ENCODE measurements around the gene LCN15. TPM values are rescaled to one million over a fixed set of nuclear protein-coding genes. Genes with fewer than 3 reads are reported as not detected.

LCN15 gene
- total RNA-seq, 4 donors from 2014 or later: not detected

DNA sequence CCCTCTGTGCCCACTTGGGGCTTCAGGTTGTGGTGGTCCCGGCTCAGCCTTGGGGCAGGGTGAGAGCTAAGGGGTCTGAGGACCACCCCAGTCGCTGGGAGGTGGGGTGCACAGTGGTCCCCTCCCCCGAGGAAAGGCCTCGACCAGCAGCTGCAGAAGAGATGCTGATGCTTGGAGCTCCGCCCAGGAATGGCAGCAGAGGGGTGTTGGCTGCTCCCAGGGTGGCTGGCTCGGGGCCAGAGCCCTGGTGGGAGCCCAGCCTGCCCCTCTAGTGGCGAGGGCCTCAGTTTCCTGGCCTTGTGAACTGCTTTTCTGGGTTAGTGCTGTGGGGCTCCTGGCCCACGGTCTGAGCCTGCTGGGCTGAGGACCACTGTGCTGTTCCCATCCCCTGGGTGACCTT, 50.8 kb downstream of the LCN15 start:
- TF ChIP-seq, protein P1, sequence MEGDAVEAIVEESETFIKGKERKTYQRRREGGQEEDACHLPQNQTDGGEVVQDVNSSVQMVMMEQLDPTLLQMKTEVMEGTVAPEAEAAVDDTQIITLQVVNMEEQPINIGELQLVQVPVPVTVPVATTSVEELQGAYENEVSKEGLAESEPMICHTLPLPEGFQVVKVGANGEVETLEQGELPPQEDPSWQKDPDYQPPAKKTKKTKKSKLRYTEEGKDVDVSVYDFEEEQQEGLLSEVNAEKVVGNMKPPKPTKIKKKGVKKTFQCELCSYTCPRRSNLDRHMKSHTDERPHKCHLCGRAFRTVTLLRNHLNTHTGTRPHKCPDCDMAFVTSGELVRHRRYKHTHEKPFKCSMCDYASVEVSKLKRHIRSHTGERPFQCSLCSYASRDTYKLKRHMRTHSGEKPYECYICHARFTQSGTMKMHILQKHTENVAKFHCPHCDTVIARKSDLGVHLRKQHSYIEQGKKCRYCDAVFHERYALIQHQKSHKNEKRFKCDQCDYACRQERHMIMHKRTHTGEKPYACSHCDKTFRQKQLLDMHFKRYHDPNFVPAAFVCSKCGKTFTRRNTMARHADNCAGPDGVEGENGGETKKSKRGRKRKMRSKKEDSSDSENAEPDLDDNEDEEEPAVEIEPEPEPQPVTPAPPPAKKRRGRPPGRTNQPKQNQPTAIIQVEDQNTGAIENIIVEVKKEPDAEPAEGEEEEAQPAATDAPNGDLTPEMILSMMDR (IDR thresholded peaks at IDR 0.05; ENCODE audit: low read depth): no peak

DNA sequence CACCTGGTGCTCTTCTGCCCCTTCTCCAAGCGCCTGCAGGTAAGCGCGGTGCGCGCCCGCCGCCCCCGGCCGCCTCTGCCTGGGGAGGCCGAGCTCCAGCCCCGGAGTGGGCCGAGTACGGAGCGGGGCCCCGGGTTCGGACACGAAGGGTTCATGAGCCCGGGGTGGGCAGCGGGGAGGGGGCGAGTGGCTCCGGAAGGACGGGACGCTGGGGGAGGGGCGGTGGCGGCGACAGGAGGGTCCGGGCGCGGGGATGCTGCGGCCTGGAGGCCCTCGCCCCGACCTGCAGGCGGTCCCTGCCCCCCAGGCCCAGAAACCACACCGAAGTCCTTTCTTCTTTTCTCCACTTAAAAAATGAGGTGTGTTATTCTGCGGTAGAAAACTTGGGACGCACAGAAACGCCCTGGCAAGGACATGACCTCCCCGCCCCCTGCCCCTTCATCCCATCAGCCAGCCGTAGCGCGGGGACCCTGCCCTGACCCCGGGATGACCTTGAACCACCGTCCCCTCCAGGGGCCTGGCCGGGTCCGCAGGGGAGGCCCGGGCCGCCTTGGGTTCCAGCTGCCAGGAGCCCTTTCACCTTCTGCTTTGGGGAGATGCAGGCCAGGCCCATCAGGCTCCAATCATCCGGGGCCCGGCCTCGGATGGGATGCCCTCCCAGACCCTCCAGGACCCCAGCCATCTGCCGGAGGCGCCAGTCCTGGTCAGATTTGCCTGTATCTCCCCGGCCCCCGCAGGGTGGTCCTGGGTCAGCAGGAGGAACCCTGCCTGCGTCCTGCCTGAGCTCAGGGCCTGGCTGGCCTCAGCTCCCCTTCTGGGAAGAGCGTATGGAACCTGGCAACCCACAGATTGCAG, 51.4 kb downstream of the LCN15 start:
- TF ChIP-seq, protein P1 (IDR thresholded peaks at IDR 0.05; ENCODE audit: low read depth): no peak

DNA sequence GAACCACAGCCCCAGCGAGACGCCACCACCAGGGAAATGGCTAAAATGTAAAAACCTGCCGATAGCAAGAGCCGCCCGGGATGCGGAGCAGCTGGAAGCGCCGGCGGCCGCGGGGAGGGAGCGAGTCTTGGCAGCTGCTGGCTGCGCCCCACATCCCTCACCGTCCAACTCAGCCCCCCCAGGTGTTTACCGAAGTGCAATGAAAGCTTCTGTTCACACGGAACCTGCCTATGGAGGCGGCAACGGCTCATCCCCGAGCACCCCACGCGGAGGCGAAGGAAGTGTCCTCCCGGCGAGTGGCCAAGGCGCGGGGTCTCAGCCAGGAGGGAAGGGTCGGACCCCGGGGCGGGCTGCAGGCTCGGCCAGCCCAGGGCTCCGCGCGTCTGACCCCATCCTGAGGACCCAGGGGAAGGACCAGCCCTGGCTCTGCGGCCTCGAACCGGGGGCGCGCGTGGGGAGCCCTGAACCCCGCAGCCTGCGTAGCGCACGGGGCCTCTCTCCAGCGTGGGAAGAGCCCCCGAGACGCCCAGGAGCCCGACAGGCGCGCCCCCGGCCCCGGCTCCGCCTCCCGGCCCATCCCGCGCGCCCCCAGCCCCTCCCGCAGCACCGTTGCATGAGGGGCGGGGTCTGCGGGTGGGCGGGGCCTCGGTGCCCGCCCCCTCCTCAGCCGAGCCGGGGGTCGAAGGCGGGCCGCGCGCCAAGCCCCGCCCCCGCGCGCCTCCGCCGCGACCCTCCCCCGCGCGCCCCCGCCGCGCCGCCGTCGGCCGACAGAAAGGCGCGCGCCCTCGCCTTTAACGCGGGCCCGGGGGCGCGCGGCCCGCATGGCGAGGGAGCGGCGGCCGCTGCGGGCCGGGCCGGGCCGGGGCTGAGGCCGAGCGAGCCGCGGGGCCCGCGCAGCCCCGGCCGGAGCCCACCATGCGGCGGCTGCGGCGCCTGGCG, 52.3 kb downstream of the LCN15 start, which contains the start of gene DIPK1B:
TSS of gene DIPK1B (plus strand) at position 822 of the 939 bp plus-strand sequence. CDS start at position 916, 94 bp downstream.
- TF ChIP-seq, protein P1 (IDR thresholded peaks at IDR 0.05; ENCODE audit: low read depth): no peak

DNA sequence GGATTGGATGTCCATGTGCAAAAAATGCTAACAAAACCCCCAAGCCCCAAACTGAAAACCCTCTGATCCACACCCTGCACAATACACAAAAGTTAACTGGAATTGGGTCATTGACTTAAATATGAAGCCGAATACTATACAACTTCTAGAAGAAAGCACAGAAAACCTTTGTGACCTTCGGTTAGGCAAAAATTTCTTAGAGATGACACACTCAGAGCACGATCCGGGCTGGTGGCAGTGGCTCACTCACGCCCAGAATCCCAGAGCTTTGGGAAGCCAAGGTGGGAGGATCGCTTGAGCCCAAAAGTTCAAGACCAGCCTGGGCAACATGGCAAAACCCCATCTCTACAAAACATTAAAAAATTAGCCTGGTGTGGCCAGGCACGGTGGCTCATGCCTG, 53.8 kb downstream of the LCN15 start:
- TF ChIP-seq, protein P1 (IDR thresholded peaks at IDR 0.05; ENCODE audit: low read depth): no peak

Small RNA genes lying within 50 kb of the gene (small RNA-seq; reads per million reads assigned to genes)
- gene AL355987.2 (not detected), gene ATP6V1G1P3 (not detected), gene MIR6722 (not detected)

Other genes with a start within 250 kb of the LCN15 start
- gene NOTCH1, start 218.5 kb downstream of the LCN15 start, total RNA-seq: 10 to 100 TPM; 18.0 to 94.4 (median 21.3) TPM
- 100 to 1,000 TPM in 2 of 4 donors, 10 to 100 TPM in 2; 47.6 to 161 (median 102) TPM for gene EGFL7, start 101.6 kb downstream of the LCN15 start, total RNA-seq
- gene AGPAT2, start 77.1 kb downstream of the LCN15 start, total RNA-seq: 1,000 to 10,000 TPM in 1 of 4 donors, 100 to 1,000 TPM in 3; 300 to 1,989 (median 392) TPM
- 1 to 10 TPM; 1.9 to 7.9 (median 5.6) TPM for gene DIPK1B, start 51.9 kb downstream of the LCN15 start, total RNA-seq
- 1 to 10 TPM in 3 of 4 donors, under 1 TPM in 1; 0.68 to 8.6 (median 3.8) TPM for gene LCN10, start 21.6 kb downstream of the LCN15 start, total RNA-seq
- 10 to 100 TPM in 2 of 4 donors, 1 to 10 TPM in 2; 2.4 to 18.3 (median 7.9) TPM for gene LCN6, start 16.0 kb downstream of the LCN15 start, total RNA-seq
- not detected for gene LCN8, start 6.3 kb downstream of the LCN15 start, total RNA-seq
- 10 to 100 TPM; 22.2 to 68.8 (median 54.4) TPM for gene TMEM141, start 26.8 kb upstream of the LCN15 start, total RNA-seq
- gene CCDC183, start 31.8 kb upstream of the LCN15 start, total RNA-seq: 1 to 10 TPM in 2 of 4 donors, under 1 TPM in 2; 0.51 to 2.4 (median 1.5) TPM
- 10 to 100 TPM; 29.4 to 78.2 (median 33.4) TPM for gene RABL6, start 43.4 kb upstream of the LCN15 start, total RNA-seq
- 1 to 10 TPM in 1 of 4 donors, under 1 TPM in 3; 0.33 to 3.0 (median 0.48) TPM for gene AJM1, start 78.0 kb upstream of the LCN15 start, total RNA-seq
- 10 to 100 TPM; 31.8 to 56.6 (median 45.7) TPM for gene PHPT1, start 84.9 kb upstream of the LCN15 start, total RNA-seq
- gene MAMDC4, start 87.8 kb upstream of the LCN15 start, total RNA-seq: 1 to 10 TPM in 2 of 4 donors, under 1 TPM in 1, not detected in 1; 0.68 to 1.5 (median 1.1) TPM
- gene EDF1, start 101.8 kb upstream of the LCN15 start, total RNA-seq: 100 to 1,000 TPM; 187 to 332 (median 293) TPM
- gene TRAF2, start 122.0 kb upstream of the LCN15 start, total RNA-seq: 1 to 10 TPM; 2.9 to 7.7 (median 6.1) TPM
- 100 to 1,000 TPM in 3 of 4 donors, 10 to 100 TPM in 1; 87.9 to 363 (median 126) TPM for gene FBXW5, start 180.2 kb upstream of the LCN15 start, total RNA-seq
- gene C8G, start 180.7 kb upstream of the LCN15 start, total RNA-seq: 1 to 10 TPM in 1 of 4 donors, not detected in 3; 2.6 TPM
- gene LCN12, start 187.8 kb upstream of the LCN15 start, total RNA-seq: not detected
- gene PTGDS, start 213.0 kb upstream of the LCN15 start, total RNA-seq: 10 to 100 TPM; 15.5 to 57.3 (median 26.8) TPM
- gene LCNL1, start 218.5 kb upstream of the LCN15 start, total RNA-seq: not detected
- 10 to 100 TPM in 3 of 4 donors, 1 to 10 TPM in 1; 5.1 to 30.6 (median 26.9) TPM for gene PAXX, start 227.9 kb upstream of the LCN15 start, total RNA-seq
- gene CLIC3, start 232.1 kb upstream of the LCN15 start, total RNA-seq: 1 to 10 TPM in 2 of 4 donors, not detected in 2; 1.8 to 2.2 TPM